Adipocyte (in vitro differentiated cells): ENCODE data around the gene SZT2.

Experiments used
- DNase-seq: peaks from one replicate; pipeline ENCODE4 v3.0.0-alpha.2; 2015; ENCODE audit warnings: low read depth
- H3K27me3 ChIP-seq: replicated peaks from 2 replicates; pipeline ENCODE4 v1.7.0; 2013; ENCODE audit warnings: mild to moderate bottlenecking, low read length, moderate library complexity; ENCODE audit not compliant: control insufficient read depth, insufficient read depth
- H3K36me3 ChIP-seq: 2 replicates; pipeline ENCODE4 v1.7.0; 2013; ENCODE audit warnings: low read length, mild to moderate bottlenecking, moderate library complexity; ENCODE audit not compliant: control insufficient read depth, insufficient read depth, severe bottlenecking
- H3K4me1 ChIP-seq: 2 replicates; pipeline ENCODE4 v1.7.0; 2013; ENCODE audit warnings: mild to moderate bottlenecking, low read length, moderate library complexity; ENCODE audit not compliant: control insufficient read depth, insufficient read depth
- H3K4me3 ChIP-seq: 2 replicates; pipeline ENCODE4 v1.7.0; 2013; ENCODE audit warnings: mild to moderate bottlenecking, low read length, moderate library complexity
- H3K9ac ChIP-seq: 2 replicates; pipeline ENCODE4 v1.7.0; 2013; ENCODE audit warnings: mild to moderate bottlenecking, low read length, moderate library complexity
- H3K9me3 ChIP-seq: 2 replicates; pipeline ENCODE4 v1.7.0; 2013; ENCODE audit warnings: mild to moderate bottlenecking, low read length, moderate library complexity; ENCODE audit not compliant: control insufficient read depth

Gene SZT2

GRCh38 chr1:43376723-43377235 lies 12.9 kb upstream of the SZT2 start:
- DNase-seq, result no peak
- Histone ChIP-seq H3K36me3 (peaks cover 3% of the 10 kb centered on the region), H3K4me3 (no peak overlapping the region), H3K4me1 (peaks cover 14% of the 10 kb centered on the region), H3K9me3 (no peaks in the 10 kb centered on the region), H3K9ac (no peak overlapping the region), H3K27me3 (no peaks in the 10 kb centered on the region)

GRCh38 chr1:43377831-43378230 lies 11.9 kb upstream of the SZT2 start:
- Histone ChIP-seq H3K4me3 (no peak overlapping the region), H3K27me3 (no peaks in the 10 kb centered on the region), H3K36me3 (peaks cover 9% of the 10 kb centered on the region), H3K4me1 (peaks cover 22% of the 10 kb centered on the region), H3K9ac (no peak overlapping the region), H3K9me3 (no peaks in the 10 kb centered on the region)
- DNase-seq, result no peak

GRCh38 chr1:43379476-43379875 lies 10.2 kb upstream of the SZT2 start:
- no peaks in the 10 kb centered on the region for H3K9me3 ChIP-seq
- H3K27me3 ChIP-seq, result no peaks in the 10 kb centered on the region
- H3K4me1 ChIP-seq, result peaks cover 12% of the 10 kb centered on the region
- H3K36me3 ChIP-seq, result peaks cover 25% of the 10 kb centered on the region
- no peak overlapping the region for H3K4me3 ChIP-seq
- no peak overlapping the region for H3K9ac ChIP-seq
- DNase-seq, result no peak

GRCh38 chr1:43381612-43382011 lies 8.1 kb upstream of the SZT2 start:
- no peak for DNase-seq
- Histone ChIP-seq H3K36me3 (peaks cover 47% of the 10 kb centered on the region), H3K9me3 (no peaks in the 10 kb centered on the region), H3K27me3 (no peaks in the 10 kb centered on the region), H3K4me3 (no peak overlapping the region), H3K4me1 (peaks cover 14% of the 10 kb centered on the region), H3K9ac (no peak overlapping the region)

GRCh38 chr1:43382027-43382779 lies 7.5 kb upstream of the SZT2 start:
- H3K9ac ChIP-seq, result no peak overlapping the region
- H3K4me3 ChIP-seq, result no peak overlapping the region
- no peak for DNase-seq
- H3K4me1 ChIP-seq, result peaks cover 20% of the 10 kb centered on the region
- peaks cover 52% of the 10 kb centered on the region for H3K36me3 ChIP-seq
- no peaks in the 10 kb centered on the region for H3K9me3 ChIP-seq
- H3K27me3 ChIP-seq, result no peaks in the 10 kb centered on the region

GRCh38 chr1:43383449-43383848 lies 6.2 kb upstream of the SZT2 start:
- no peaks in the 10 kb centered on the region for H3K9me3 ChIP-seq
- no peaks in the 10 kb centered on the region for H3K27me3 ChIP-seq
- H3K4me3 ChIP-seq, result no peak overlapping the region
- H3K36me3 ChIP-seq, result peaks cover 56% of the 10 kb centered on the region
- DNase-seq, result no peak
- H3K4me1 ChIP-seq, result peaks cover 32% of the 10 kb centered on the region
- no peak overlapping the region for H3K9ac ChIP-seq

- peak overlapping the region; percentile 77 for H3K9ac ChIP-seq
- H3K4me3 ChIP-seq, result peak overlapping the region; percentile 6
- DNase-seq, result no peak
- no peaks in the 10 kb centered on the region for H3K9me3 ChIP-seq
- peaks cover 53% of the 10 kb centered on the region for H3K36me3 ChIP-seq
- peaks cover 48% of the 10 kb centered on the region for H3K4me1 ChIP-seq
- H3K27me3 ChIP-seq, result no peaks in the 10 kb centered on the region
These were observed 3.0 kb upstream of the SZT2 start for GRCh38 chr1:43386676-43387075.

- Histone ChIP-seq H3K9me3 (no peaks in the 10 kb centered on the region), H3K4me1 (peaks cover 38% of the 10 kb centered on the region), H3K9ac (peak overlapping the region; percentile 95), H3K27me3 (no peaks in the 10 kb centered on the region), H3K36me3 (peaks cover 45% of the 10 kb centered on the region), H3K4me3 (peak overlapping the region; percentile 96)
- no peak for DNase-seq
These were observed 1.6 kb upstream of the SZT2 start for GRCh38 chr1:43387976-43388599.

GRCh38 chr1:43388613-43389012 lies 1.1 kb upstream of the SZT2 start:
- DNase-seq, result no peak
- Histone ChIP-seq H3K4me3 (peak overlapping the region; percentile 96), H3K9me3 (no peaks in the 10 kb centered on the region), H3K27me3 (no peaks in the 10 kb centered on the region), H3K9ac (peak overlapping the region; percentile 95), H3K36me3 (peaks cover 40% of the 10 kb centered on the region), H3K4me1 (peaks cover 38% of the 10 kb centered on the region)

GRCh38 chr1:43392702-43393101 lies 3.0 kb downstream of the SZT2 start:
- DNase-seq, result no peak
- Histone ChIP-seq H3K9ac (no peak overlapping the region), H3K4me1 (peaks cover 26% of the 10 kb centered on the region), H3K36me3 (peaks cover 17% of the 10 kb centered on the region), H3K9me3 (no peaks in the 10 kb centered on the region), H3K27me3 (no peaks in the 10 kb centered on the region), H3K4me3 (no peak overlapping the region)

- no peak for DNase-seq
- H3K4me1 ChIP-seq, result peaks cover 10% of the 10 kb centered on the region
- no peaks in the 10 kb centered on the region for H3K27me3 ChIP-seq
- H3K9me3 ChIP-seq, result no peaks in the 10 kb centered on the region
- peaks cover 17% of the 10 kb centered on the region for H3K36me3 ChIP-seq
- H3K4me3 ChIP-seq, result no peak overlapping the region
- H3K9ac ChIP-seq, result no peak overlapping the region
These were observed 5.8 kb downstream of the SZT2 start for GRCh38 chr1:43395523-43395922.
